ENCODE results near the gene WIPF1. TPM values are rescaled to one million over a fixed set of nuclear protein-coding genes. Genes with fewer than 3 reads are reported as not detected.

Gene WIPF1
- total RNA-seq, 2 donors from 2014 or later, result 7.2 to 19.0 TPM

DNA sequence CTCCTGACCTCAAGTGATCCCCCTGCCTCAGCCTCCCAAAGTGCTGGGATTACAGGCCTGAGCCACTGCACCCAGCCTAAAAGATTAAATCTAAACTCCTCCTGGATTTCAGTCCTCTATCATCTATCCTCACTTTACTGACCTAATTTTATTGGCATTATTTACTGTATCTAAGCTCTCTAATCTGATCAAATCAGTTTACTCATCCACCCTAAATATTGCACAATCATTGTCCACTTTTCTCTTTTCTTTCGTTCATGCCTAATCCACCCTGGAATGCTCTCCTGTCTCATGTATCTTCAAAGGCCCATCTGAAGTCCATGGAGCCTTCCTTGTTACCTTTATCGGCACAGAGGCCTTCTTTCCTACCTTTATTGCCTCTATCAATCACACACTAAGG, 79.2 kb downstream of the WIPF1 start:
- Histone ChIP-seq H3K9me3 (no peaks in the 10 kb centered on the region), H3K36me3 (no peaks in the 10 kb centered on the region), H3K27me3 (replicated peaks; ENCODE audit: insufficient read depth) (no peaks in the 10 kb centered on the region), H3K4me3 (no peak overlapping the region), H3K27ac (no peak overlapping the region), H3K4me1 (replicated peaks) (no peaks in the 10 kb centered on the region)
- TF ChIP-seq CTCF (IDR thresholded peaks at IDR 0.05) (no peak), POLR2A (IDR thresholded peaks at IDR 0.05) (no peak), POLR2AphosphoS5 (IDR thresholded peaks at IDR 0.05) (no peak)
- intact Hi-C loops (cut with DNase I), result no loop called here
- no peak for DNase-seq (ENCODE audit: low spot score)
- WGBS, result 51% methylated on average over 2 of the region's 2 CpGs

DNA sequence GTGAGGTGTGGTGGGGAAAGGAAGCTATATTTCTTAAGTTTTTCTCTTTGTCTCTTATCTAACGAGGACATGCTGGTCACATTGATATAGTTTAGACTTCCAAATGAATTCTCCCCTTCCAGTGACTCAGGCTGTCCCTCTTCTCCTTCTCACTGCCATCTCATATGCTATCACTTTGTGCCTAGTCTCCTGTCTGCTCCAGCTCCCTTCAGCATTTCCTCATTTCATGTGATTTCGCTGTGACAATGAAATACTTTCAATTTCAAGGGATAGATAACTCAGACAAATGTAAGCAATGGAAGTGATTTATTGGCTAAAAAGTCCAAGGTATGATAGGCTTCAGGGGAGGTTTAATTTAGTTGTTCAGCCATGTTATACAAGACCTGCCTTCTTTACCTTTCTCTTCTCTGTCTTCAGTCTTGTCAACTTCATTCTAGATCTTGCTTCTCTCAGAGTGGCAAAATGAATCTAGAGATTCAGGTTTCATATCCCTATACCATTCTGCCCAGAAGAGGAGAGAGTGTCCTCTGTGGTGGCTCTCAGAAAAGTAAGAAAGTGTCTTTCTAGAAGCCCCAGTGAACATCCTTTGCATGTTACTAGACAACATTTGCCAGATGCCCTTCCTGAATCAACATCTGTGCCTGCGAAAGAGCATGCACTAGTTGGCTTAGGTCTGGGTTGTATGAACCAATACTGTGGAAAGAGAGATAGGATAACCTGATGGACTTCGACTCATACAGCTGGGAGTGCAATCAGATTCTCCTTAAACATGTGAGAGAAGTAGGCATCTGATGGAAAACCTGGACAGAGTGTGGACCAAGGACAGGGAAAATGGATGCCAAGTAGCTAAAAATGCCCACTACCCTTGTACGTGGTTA, 80.9 kb downstream of the WIPF1 start:
- Histone ChIP-seq H3K36me3 (no peaks in the 10 kb centered on the region), H3K27ac (no peak overlapping the region), H3K4me3 (no peak overlapping the region), H3K27me3 (replicated peaks; ENCODE audit: insufficient read depth) (no peaks in the 10 kb centered on the region), H3K4me1 (replicated peaks) (no peaks in the 10 kb centered on the region), H3K9me3 (no peaks in the 10 kb centered on the region)
- no peak for DNase-seq (ENCODE audit: low spot score)
- WGBS, result 84% methylated on average over 5 of the region's 5 CpGs
- intact Hi-C loops (cut with DNase I), result no loop called here
- no peak for TF ChIP-seq POLR2A (IDR thresholded peaks at IDR 0.05)
- TF ChIP-seq CTCF (IDR thresholded peaks at IDR 0.05), result no peak
- no peak for TF ChIP-seq POLR2AphosphoS5 (IDR thresholded peaks at IDR 0.05)

GRCh38 chr2:174512345-174512744, 85.3 kb downstream of the WIPF1 start:
- TF ChIP-seq POLR2A (IDR thresholded peaks at IDR 0.05), result no peak
- TF ChIP-seq POLR2AphosphoS5 (IDR thresholded peaks at IDR 0.05), result no peak
- TF ChIP-seq CTCF (IDR thresholded peaks at IDR 0.05), result no peak
- intact Hi-C loops (cut with DNase I), result no loop called here
- no peak for DNase-seq (ENCODE audit: low spot score)

DNA sequence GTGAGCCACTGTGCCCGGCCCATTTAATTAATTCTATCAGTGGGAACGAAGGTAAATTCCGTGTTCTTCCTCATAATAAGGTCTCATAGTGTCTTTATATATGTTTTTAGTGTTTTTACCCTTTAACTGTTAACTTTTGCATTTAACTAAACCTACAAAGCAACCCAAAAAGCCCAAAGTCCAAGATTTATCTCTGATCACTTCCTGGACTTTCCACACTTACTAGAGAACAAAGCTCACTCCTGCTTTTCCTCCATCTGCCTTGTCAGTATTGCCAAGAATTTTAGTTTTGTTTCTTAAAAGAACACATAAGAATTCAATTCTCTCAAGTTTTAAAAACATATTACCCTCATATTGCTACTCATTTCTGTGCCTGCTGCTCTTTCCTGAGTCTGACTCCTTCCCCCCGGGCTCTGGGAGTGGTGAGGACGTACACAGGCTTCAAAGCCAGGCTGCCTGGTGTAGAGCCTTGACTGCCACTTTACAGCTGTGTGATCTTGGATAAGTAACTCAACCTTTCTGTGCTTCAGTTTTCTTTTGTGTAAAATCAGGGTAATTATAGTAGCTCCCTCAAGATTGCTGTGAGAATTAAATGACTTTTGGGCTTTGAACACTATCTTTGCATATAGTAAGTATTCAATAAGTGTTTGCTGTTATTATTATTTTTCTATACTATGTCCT, 85.9 kb downstream of the WIPF1 start:
- no peak overlapping the region for H3K4me3 ChIP-seq
- intact Hi-C loops (cut with DNase I), result no loop called here

More at GRCh38 chr2:174512345-174512744, 85.3 kb downstream of the WIPF1 start:
- Histone ChIP-seq H3K4me1 (replicated peaks) (no peaks in the 10 kb centered on the region), H3K9me3 (no peaks in the 10 kb centered on the region), H3K36me3 (no peaks in the 10 kb centered on the region), H3K27ac (no peak overlapping the region), H3K27me3 (replicated peaks; ENCODE audit: insufficient read depth) (no peaks in the 10 kb centered on the region), H3K4me3 (no peak overlapping the region)
- WGBS, result 77% methylated on average over 3 of the region's 3 CpGs

More for the DNA sequence above, 85.9 kb downstream of the WIPF1 start:
- 59% methylated on average over 5 of the region's 5 CpGs for WGBS
- DNase-seq (ENCODE audit: low spot score), result no peak
- Histone ChIP-seq H3K27ac (no peak overlapping the region), H3K36me3 (no peaks in the 10 kb centered on the region), H3K9me3 (no peaks in the 10 kb centered on the region), H3K27me3 (replicated peaks; ENCODE audit: insufficient read depth) (no peaks in the 10 kb centered on the region), H3K4me1 (replicated peaks) (no peaks in the 10 kb centered on the region)
- TF ChIP-seq POLR2A (IDR thresholded peaks at IDR 0.05) (no peak), POLR2AphosphoS5 (IDR thresholded peaks at IDR 0.05) (no peak), CTCF (IDR thresholded peaks at IDR 0.05) (no peak)
